Esophagus (tissue), 2 donors: ENCODE data around the gene MAP6. TPM values are rescaled to one million over a fixed set of nuclear protein-coding genes. Genes with fewer than 3 reads are reported as not detected.
"Not testable (repeated sequence)": the region's sequence is repeated elsewhere in the genome, so short reads cannot be mapped to it uniquely, and the experiment has no call there.

Source experiments
- H3K27ac ChIP-seq, 2 donors: one replicate each; pipeline ENCODE4 v1.5.1; 2013; ENCODE audit warnings: low read depth in 2 of 2, mild to moderate bottlenecking in 2 of 2, inconsistent platforms in 1 of 2, low read length in 1 of 2, moderate library complexity in 1 of 2
- H3K27me3 ChIP-seq, 2 donors: one replicate each; pipeline ENCODE4 v1.6.1; 2013; ENCODE audit warnings: low read length in 2 of 2, control low read depth in 1 of 2, mild to moderate bottlenecking in 1 of 2; ENCODE audit not compliant: insufficient read depth in 2 of 2, control insufficient read depth in 1 of 2
- H3K36me3 ChIP-seq, 2 donors: one replicate each; pipeline ENCODE4 v1.6.1; 2013; ENCODE audit warnings: low read length in 1 of 2; ENCODE audit not compliant: control insufficient read depth in 2 of 2, insufficient read depth in 2 of 2
- H3K4me1 ChIP-seq, 2 donors: one replicate each; pipeline ENCODE4 v1.6.1; 2013; ENCODE audit warnings: low read length in 1 of 2; ENCODE audit not compliant: control insufficient read depth in 2 of 2, insufficient read depth in 2 of 2
- H3K4me3 ChIP-seq, 2 donors: one replicate each; pipeline ENCODE4 v1.5.1; 2013; ENCODE audit warnings: low read length in 2 of 2, mild to moderate bottlenecking in 2 of 2, low read depth in 1 of 2, moderate library complexity in 1 of 2
- H3K9me3 ChIP-seq, 2 donors: one replicate each; pipeline ENCODE4 v1.6.1; 2013; ENCODE audit warnings: mild to moderate bottlenecking in 2 of 2, low read depth in 1 of 2, low read length in 1 of 2, moderate library complexity in 1 of 2; ENCODE audit not compliant: control insufficient read depth in 2 of 2, insufficient read depth in 1 of 2
- WGBS, 2 donors: extraction: QIAGEN DNeasy Blood & Tissue Kit; methylation state at CpG; one replicate each; pipeline ENCODE4 v1.1.7; 2013; 5-methylcytosine and 5-hydroxymethylcytosine counted together
- polyA plus RNA-seq, 2 donors: library from polyadenylated mRNA; stranded (reverse); fragments of 200-250 nt; gene quantifications; one replicate each; pipeline ENCODE4 v1.2.3, GENCODE V29; 2013
- donor health status: healthy with polysubstance abuse.
- donor health status: Bipolar disorder and iron deficiency.

MAP6 gene
- polyA plus RNA-seq, 2 donors: 0.71 to 1.6 TPM

DNA sequence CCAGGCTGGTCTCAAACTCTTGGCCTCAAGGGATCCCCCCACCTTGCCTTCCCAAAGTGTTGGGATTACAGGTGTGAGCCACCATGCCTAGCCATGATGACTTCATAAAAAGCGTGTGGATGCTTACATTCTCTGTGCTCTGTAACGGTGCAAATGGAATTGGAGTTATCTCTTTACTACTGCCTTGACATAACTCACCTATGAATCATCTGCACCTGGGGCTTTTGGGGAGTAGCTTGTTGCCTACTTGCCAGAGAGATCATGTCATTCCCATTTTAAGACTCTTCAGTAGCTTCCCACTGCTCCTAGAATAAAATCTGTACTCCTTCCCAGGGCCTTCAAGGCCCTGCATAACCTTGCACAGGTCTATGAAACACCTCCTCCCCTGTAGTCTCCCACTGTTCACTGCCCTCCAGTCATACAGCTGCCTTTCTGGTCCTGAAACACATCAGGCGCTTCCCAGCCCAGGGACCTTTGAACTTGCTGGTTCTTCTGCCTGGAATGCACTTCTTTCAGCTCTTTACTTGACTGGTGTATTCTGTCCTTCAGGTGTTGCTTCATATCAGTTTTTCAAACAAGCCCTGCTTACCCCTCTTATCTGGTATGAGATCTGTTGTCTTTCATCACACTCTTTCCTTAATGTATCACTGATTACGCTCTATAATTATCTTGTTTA lies 29.2 kb upstream of the MAP6 start:
- Histone ChIP-seq H3K4me3 (no peak overlapping the region), H3K36me3 (no peaks in the 10 kb centered on the region), H3K27me3 (no peaks in the 10 kb centered on the region), H3K4me1 (no peaks in the 10 kb centered on the region), H3K27ac (no peak overlapping the region), H3K9me3 (peaks cover 0 to 2% of the 10 kb centered on the region in 2 donors)
- WGBS, 2 donors: 69 to 70% methylated on average over 4 of the region's 4 CpGs

DNA sequence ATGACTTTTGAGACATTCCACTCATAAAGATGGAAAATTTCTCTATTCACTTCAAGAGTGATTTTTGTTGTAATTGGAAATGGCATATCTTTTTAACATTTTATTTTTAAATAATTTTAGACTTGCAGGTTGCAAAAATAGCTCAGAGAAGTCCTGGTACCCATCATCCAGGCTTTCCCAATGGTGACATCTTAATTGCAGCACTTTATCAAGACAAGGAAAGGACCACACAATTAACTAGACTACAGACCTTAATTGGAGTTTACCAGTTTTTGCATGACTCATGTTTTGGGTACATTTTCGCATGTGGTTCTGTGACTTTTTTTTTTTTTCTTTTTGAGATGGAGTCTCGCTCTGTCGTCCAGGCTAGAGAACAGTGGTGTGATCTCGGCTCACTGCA lies 23.0 kb upstream of the MAP6 start:
- H3K4me1 ChIP-seq: no peaks in the 10 kb centered on the region
- H3K9me3 ChIP-seq: peaks cover 0 to 2% of the 10 kb centered on the region in 2 donors
- WGBS, 2 donors: 90% methylated on average over 4 of the region's 4 CpGs
- no peak overlapping the region for H3K27ac ChIP-seq
- H3K36me3 ChIP-seq: no peaks in the 10 kb centered on the region
- no peaks in the 10 kb centered on the region for H3K27me3 ChIP-seq
- no peak overlapping the region for H3K4me3 ChIP-seq

DNA sequence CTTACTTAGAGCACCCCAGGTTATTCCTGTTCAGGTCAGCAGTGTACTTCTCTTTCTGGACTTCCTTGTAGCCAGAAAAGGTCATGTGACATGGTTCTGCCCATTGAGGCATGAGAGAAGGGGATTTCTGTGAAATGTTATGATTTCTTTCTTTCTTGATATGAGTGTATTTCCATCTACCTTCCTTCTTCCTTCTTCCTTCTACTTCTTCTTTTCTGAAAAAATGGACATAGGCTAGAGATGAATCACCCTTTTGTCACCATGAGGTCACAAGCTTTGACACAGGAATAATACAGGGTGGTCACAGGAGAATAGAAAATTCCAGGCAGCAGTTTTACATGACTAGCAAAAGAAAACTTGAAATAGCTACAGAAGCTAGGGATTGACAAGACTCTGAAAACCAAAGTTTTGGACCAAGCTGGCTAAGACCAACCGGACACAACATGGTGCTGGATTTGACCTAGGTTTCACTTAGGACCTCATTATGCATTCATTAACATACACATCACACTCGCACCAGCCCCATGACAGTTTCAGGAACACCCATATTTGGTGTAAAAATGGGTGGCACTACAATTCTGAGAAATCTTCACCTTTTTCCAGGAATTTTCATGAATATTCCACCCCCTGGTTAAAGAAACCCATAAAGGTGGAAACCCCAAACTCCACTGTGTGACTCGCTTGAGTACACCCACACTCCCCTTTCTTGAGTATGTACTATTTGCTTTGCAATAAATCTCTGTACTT lies 21.2 kb upstream of the MAP6 start:
- Histone ChIP-seq H3K36me3 (no peaks in the 10 kb centered on the region), H3K27ac (no peak overlapping the region), H3K9me3 (peaks cover 0 to 2% of the 10 kb centered on the region in 2 donors), H3K4me3 (no peak overlapping the region), H3K27me3 (no peaks in the 10 kb centered on the region), H3K4me1 (no peaks in the 10 kb centered on the region)
- WGBS, 2 donors: 74 to 76% methylated on average over 3 of the region's 3 CpGs

DNA sequence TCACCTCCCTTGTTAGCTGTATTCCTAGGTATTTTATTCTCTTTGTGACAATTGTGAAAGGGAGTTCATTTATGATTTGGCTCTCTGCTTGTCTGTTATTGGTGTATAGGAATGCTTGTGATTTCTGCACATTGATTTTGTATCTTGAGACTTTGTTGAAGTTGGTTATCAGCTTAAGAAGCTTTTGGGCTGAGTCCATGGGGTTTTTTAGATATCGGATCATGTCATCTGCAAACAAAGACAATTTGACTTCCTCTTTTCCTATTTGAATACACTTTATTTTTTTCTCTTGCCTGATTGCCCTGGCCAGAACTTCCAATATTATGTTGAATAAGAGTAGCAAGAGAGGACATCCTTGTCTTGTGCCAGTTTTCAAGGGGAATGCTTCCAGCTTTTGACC lies 15.0 kb upstream of the MAP6 start:
- H3K27ac ChIP-seq, H3K27me3 ChIP-seq, H3K36me3 ChIP-seq, H3K4me1 ChIP-seq, H3K9me3 ChIP-seq, H3K4me3 ChIP-seq: not testable (repeated sequence)
- 65 to 80% methylated on average over 1 of the region's 1 CpG for WGBS, 2 donors

DNA sequence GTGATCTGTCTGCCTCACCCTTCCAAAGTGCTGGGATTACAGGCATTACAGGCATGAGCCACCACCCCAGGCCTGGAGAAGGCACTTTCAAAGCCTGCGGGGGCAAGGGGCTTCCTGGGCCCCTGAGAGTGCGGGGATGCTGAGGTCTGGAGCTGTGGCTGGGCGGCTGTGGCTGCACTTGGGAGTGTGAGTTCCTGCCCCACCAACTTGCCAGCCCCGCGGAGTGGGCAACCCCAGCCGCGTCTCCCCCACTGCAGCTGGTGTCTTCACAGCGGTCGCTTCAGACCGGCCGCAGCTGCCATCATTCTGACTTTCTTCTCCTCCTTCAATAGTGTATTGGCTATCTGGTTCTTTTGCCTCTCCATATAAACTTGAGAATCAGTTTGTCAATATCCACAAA lies 10.7 kb upstream of the MAP6 start:
- no peaks in the 10 kb centered on the region for H3K4me1 ChIP-seq
- no peak overlapping the region for H3K27ac ChIP-seq
- H3K36me3 ChIP-seq: no peaks in the 10 kb centered on the region
- WGBS, 2 donors: 86 to 87% methylated on average over 11 of the region's 11 CpGs
- H3K4me3 ChIP-seq: no peak overlapping the region
- H3K27me3 ChIP-seq: peaks cover 0 to 2% of the 10 kb centered on the region in 2 donors
- H3K9me3 ChIP-seq: no peaks in the 10 kb centered on the region

DNA sequence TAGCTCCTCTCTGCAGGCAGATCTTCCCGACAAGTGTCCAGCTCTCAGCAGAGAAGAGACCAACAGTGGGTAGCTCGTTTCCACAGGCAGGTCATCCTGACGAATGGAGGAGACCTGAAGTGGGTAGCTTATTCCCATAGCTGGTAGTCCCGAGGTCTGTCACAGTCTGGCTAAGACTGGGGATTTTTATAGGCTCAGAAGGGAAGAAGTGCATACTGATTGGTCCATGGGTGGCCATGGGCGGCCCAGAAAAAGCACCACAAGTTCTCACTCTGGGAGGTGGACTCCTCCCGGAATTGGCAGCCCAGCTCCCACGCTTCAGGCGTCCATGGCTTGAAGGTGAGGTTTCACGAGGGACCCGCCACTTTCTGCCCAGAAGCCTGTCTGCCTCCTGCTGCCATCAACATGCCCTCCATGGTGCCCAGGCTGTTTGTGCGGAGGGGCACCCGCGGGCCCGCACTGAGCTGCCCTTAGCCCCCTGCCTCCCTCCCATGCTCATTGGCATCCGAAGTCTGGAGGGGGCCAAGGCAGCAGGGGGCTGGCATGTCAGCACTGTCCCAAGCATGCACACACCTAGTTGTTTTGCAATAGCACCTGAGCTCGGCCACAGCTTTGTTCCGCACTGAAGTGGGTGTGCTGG lies 9.9 kb upstream of the MAP6 start:
- H3K4me3 ChIP-seq: no peak overlapping the region
- H3K36me3 ChIP-seq: no peaks in the 10 kb centered on the region
- peaks cover 0 to 3% of the 10 kb centered on the region in 2 donors for H3K9me3 ChIP-seq
- 72 to 78% methylated on average over 17 of the region's 17 CpGs for WGBS, 2 donors
- no peaks in the 10 kb centered on the region for H3K4me1 ChIP-seq
- peaks cover 0 to 2% of the 10 kb centered on the region in 2 donors for H3K27me3 ChIP-seq
- H3K27ac ChIP-seq: no peak overlapping the region

DNA sequence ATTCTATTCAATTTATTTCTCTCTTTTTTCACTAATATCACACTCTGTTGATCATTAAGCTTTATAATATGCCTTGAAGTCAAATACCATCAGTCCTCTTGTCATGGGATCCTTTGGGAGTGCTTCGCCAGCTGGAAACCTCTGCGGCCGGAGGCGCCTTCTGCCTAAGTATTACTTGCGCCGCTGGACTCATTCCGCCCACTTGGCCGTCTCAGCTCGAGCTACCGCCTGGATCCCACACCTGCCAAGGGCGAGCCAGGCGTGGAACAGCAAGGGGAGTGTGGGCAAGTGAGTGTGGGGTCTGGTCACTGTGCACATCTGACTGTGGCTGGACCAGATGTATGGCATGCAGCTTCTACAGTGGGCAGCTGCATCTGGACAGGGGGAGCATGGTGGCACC lies 9.1 kb upstream of the MAP6 start:
- no peaks in the 10 kb centered on the region for H3K36me3 ChIP-seq
- H3K4me1 ChIP-seq: no peaks in the 10 kb centered on the region
- H3K4me3 ChIP-seq: no peak overlapping the region
- H3K9me3 ChIP-seq: peaks cover 0 to 3% of the 10 kb centered on the region in 2 donors
- peaks cover 0 to 2% of the 10 kb centered on the region in 2 donors for H3K27me3 ChIP-seq
- H3K27ac ChIP-seq: no peak overlapping the region
- WGBS, 2 donors: 76 to 79% methylated on average over 12 of the region's 12 CpGs

DNA sequence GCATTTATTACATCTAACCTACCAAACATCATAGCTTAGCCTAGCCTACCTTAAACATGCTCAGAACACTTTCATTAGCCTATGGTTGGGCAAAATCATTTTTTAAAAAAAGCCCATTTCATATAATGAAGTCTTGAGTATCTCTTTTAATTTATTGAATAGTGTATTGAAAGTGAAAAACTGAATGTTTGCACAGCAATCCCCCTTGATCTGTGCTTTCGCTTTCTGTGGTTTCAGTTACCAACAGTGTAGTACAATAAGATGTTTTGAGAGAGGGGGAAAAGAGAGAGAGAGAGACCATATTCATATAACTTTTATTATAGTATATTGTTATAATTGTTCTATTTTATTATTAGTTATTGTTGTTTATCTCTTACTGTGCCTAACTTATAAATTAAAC lies 8.4 kb upstream of the MAP6 start:
- peaks cover 0 to 3% of the 10 kb centered on the region in 2 donors for H3K9me3 ChIP-seq
- H3K36me3 ChIP-seq: no peaks in the 10 kb centered on the region
- no peak overlapping the region for H3K4me3 ChIP-seq
- WGBS, 2 donors: 64 to 72% methylated on average over 1 of the region's 1 CpG
- no peaks in the 10 kb centered on the region for H3K4me1 ChIP-seq
- H3K27me3 ChIP-seq: peaks cover 0 to 2% of the 10 kb centered on the region in 2 donors
- no peak overlapping the region for H3K27ac ChIP-seq

DNA sequence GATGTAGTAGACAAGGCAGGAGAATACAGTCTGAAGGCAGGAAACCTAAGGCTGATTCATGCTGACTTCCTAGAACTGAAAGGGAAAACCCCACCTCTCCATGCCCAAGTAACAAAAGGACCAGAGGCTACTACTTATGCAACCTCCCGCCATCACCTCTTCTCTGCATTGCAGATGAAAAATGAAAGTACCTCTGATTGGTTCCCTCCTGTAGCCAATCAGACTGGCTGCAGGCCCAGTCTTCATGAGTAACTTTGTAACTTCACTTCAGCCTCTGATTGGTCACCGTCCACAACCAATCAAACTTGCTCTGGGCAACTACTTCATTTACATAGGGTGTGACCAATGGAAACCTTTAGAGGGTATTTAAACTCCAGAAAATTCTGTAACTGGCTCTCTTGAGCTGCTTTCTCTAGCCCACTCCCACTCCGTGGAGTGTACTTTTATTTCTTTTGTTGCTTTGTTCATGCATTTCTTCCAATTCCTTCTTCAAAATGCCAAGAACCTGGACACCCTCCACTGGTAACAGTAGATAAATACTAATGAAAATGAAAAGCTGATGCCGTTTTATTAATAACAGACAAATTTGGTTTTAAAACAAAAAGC lies 5.2 kb upstream of the MAP6 start:
- Histone ChIP-seq H3K4me3 (no peak overlapping the region), H3K27ac (no peak overlapping the region), H3K36me3 (no peaks in the 10 kb centered on the region), H3K4me1 (no peaks in the 10 kb centered on the region), H3K9me3 (peaks cover 0 to 3% of the 10 kb centered on the region in 2 donors), H3K27me3 (peaks cover 0 to 3% of the 10 kb centered on the region in 2 donors)
- WGBS, 2 donors: 78 to 83% methylated on average over 4 of the region's 4 CpGs
